GM12878 (cell line): ENCODE results near the gene RIPK4. TPM values are rescaled to one million over a fixed set of nuclear protein-coding genes. Genes with fewer than 3 reads are reported as not detected.

ENCODE experiments used
- ATAC-seq: fragments of 200-7000 bp; cut with Tn5 transposase; 3 replicates; pipeline ENCODE4 v1.9.1; 2020; ENCODE audit warnings: mild to moderate bottlenecking, moderate library complexity
- BruUV-seq: library from RNA; stranded (reverse); fragments of 400-500 nt; replicated peaks from 2 replicates; lab custom pipeline; 2021; lab: Mats Ljungman, UMichigan
- CTCF ChIA-PET: fragments of 300-600 bp; sonication (Branson Sonifier 250); formaldehyde crosslinking; extraction: SDS; loops from one replicate; lab custom pipeline; 2021; ENCODE audit warnings: inconsistent platforms; lab: Yijun Ruan, JAX
- POLR2A ChIA-PET: fragments of 350-600 bp; formaldehyde crosslinking; extraction: SDS; loops from one replicate; lab custom pipeline; 2021; ENCODE audit warnings: inconsistent platforms; lab: Charles Lee
- RAD21 ChIA-PET: fragments of 300-600 bp; sonication (Branson Sonifier 250); formaldehyde crosslinking; loops from one replicate; lab custom pipeline; 2023; ENCODE audit warnings: antibody characterized with exemption; ENCODE audit not compliant: unreplicated experiment; lab: Charles Lee
- SMC1A ChIA-PET: fragments of 300-600 bp; sonication (Branson Sonifier 250); formaldehyde crosslinking; loops from one replicate; lab custom pipeline; 2023; ENCODE audit not compliant: unreplicated experiment, uncharacterized antibody; lab: Charles Lee
- DNase-seq: peaks from one replicate; pipeline ENCODE4 v3.0.0-alpha.2; 2011; ENCODE audit warnings: low read depth, low spot score
- FAIRE-seq: peaks from 3 replicates; lab custom pipeline; 2011; peaks lifted over from hg19 to GRCh38; lab: Jason Lieb, UNC
- H2AFZ ChIP-seq: 2 replicates; pipeline ENCODE4 v1.6.0; 2011; ENCODE audit warnings: low read depth, low read length, control low read depth; ENCODE audit not compliant: control insufficient read depth
- H3K27ac ChIP-seq: 2 replicates; pipeline ENCODE4 v1.5.1; 2011; ENCODE audit warnings: control low read depth; ENCODE audit not compliant: control insufficient read depth, insufficient read depth
- H3K27me3 ChIP-seq, 2 experiments: replicated peaks in 1 of 2; 2 replicates each; pipeline versions ENCODE4 v1.6.0 to v1.6.1; 2011; ENCODE audit warnings: low read length in 1 of 2; ENCODE audit not compliant: control insufficient read depth in 2 of 2, insufficient read depth in 2 of 2
- H3K36me3 ChIP-seq, 2 experiments: 2 replicates each; pipeline ENCODE4 v1.5.1; 2011; ENCODE audit warnings: low read length in 1 of 2; ENCODE audit not compliant: control insufficient read depth in 2 of 2, insufficient read depth in 2 of 2
- H3K4me1 ChIP-seq: 2 replicates; pipeline ENCODE4 v1.6.1; 2011; ENCODE audit warnings: mild to moderate bottlenecking, low read length, moderate library complexity, mixed read lengths; ENCODE audit not compliant: control insufficient read depth, insufficient read depth
- H3K4me2 ChIP-seq: 2 replicates; pipeline ENCODE4 v1.6.0; 2011; ENCODE audit warnings: control low read depth; ENCODE audit not compliant: control insufficient read depth, insufficient read depth
- H3K4me3 ChIP-seq: fragments of 200-600 bp; sonication (generic); 2 replicates; pipeline ENCODE4 v1.5.1; 2016
- H3K79me2 ChIP-seq: 2 replicates; pipeline ENCODE4 v1.6.0; 2011; ENCODE audit warnings: low read length; ENCODE audit not compliant: control insufficient read depth, insufficient read depth
- H3K9ac ChIP-seq: 2 replicates; pipeline ENCODE4 v1.8.0; 2011; ENCODE audit warnings: low read length, control low read depth, mixed read lengths; ENCODE audit not compliant: control insufficient read depth, insufficient read depth
- H3K9me3 ChIP-seq: replicated peaks from 3 replicates; pipeline ENCODE4 v1.5.1; 2011; ENCODE audit warnings: mild to moderate bottlenecking, low read length; ENCODE audit not compliant: control insufficient read depth, insufficient read depth
- H4K20me1 ChIP-seq: 2 replicates; pipeline ENCODE4 v1.6.0; 2011; ENCODE audit not compliant: control insufficient read depth, insufficient read depth
- BMI1 ChIP-seq: fragments of 450-650 bp; IDR thresholded peaks from 2 replicates; pipeline ENCODE4 v1.6.1; 2016; ENCODE audit warnings: mild to moderate bottlenecking, moderate library complexity, borderline replicate concordance
- CBFB ChIP-seq: IDR thresholded peaks from 2 replicates; pipeline ENCODE4 v1.6.1; 2016; ENCODE audit warnings: antibody characterized with exemption, low read depth
- EED ChIP-seq: sonication (generic); IDR thresholded peaks from 2 replicates; pipeline ENCODE4 v1.6.1; 2016; ENCODE audit warnings: antibody characterized with exemption, low read depth
- HSF1 ChIP-seq: fragments of 150-350 bp; IDR thresholded peaks from 2 replicates; pipeline ENCODE4 v1.6.1; 2014; ENCODE audit warnings: mild to moderate bottlenecking, low read depth, low read length
- JUND ChIP-seq: IDR thresholded peaks from 2 replicates; pipeline ENCODE4 v1.6.1; 2012; ENCODE audit warnings: low read depth, mild to moderate bottlenecking, low read length, improper control_type of control experiment, moderate library complexity
- MTA2 ChIP-seq: fragments of 450-650 bp; IDR thresholded peaks from 2 replicates; pipeline ENCODE4 v1.6.1; 2016; ENCODE audit warnings: low read depth, mild to moderate bottlenecking, moderate library complexity
- PAX8 ChIP-seq: fragments of 450-650 bp; IDR thresholded peaks from 2 replicates; pipeline ENCODE4 v1.6.1; 2017; ENCODE audit warnings: mild to moderate bottlenecking, moderate library complexity
- PML ChIP-seq: IDR thresholded peaks from 2 replicates; pipeline ENCODE4 v1.6.1; 2012; ENCODE audit warnings: low read length, inconsistent platforms
- POU2F2 ChIP-seq: IDR thresholded peaks from 3 replicates; pipeline ENCODE4 v1.6.1; 2011; ENCODE audit warnings: low read depth, mild to moderate bottlenecking, low read length, borderline replicate concordance
- RELA ChIP-seq: fragments of 450-650 bp; IDR thresholded peaks from 2 replicates; pipeline ENCODE4 v1.8.0; 2014; ENCODE audit warnings: borderline replicate concordance; ENCODE audit not compliant: partially characterized antibody
- RFX5 ChIP-seq: IDR thresholded peaks from 2 replicates; pipeline ENCODE4 v1.6.1; 2011; ENCODE audit warnings: low read depth, low read length, improper control_type of control experiment
- SIN3A ChIP-seq: IDR thresholded peaks from 2 replicates; pipeline ENCODE4 v1.6.1; 2012; ENCODE audit warnings: low read depth, low read length, improper control_type of control experiment
- SUZ12 ChIP-seq: fragments of 200-600 bp; sonication (generic); IDR thresholded peaks from one replicate; pipeline ENCODE4 v1.6.1; 2018; ENCODE audit warnings: antibody characterized with exemption, mild to moderate bottlenecking; ENCODE audit not compliant: unreplicated experiment
- WGBS: methylation state at CpG from one replicate; pipeline ENCODE4 v1.1.6; 2016; ENCODE audit warnings: low lambda C conversion rate; ENCODE audit not compliant: insufficient replicate concordance, insufficient coverage; ENCODE audit errors: missing lambda C conversion rate; 5-methylcytosine and 5-hydroxymethylcytosine counted together
- in situ Hi-C: fragments of 300-500 bp; cut with MboI; formaldehyde crosslinking; loops from 9 replicates; pipeline ENCODE4 v1.14.3; 2018; ENCODE audit warnings: mixed read lengths
- intact Hi-C: fragments of 100-400 bp; cut with micrococcal nuclease; formaldehyde crosslinking; loops from one replicate; pipeline ENCODE4 v1.14.2; 2022; ENCODE audit not compliant: unreplicated experiment
- polyA plus RNA-seq, 11 experiments: library from polyadenylated mRNA; depleted of rRNA in 4 of 11; unstranded in 6 of 11; stranded (reverse) in 5 of 11; fragments of >200 nt; fragmentation: Nextera tagmentation in 4 of 11; fragmentation: Illumina TruSeq in 1 of 11; extraction: Ambion mirVana in 4 of 11; extraction: Trizol in 1 of 11; gene quantifications; 1 replicate in 1 of 11; 2 replicates in 10 of 11; pipeline versions ENCODE4 v1.2.1 to v1.2.3, GENCODE V29; 2011 to 2016; ENCODE audit warnings: inconsistent platforms in 2 of 11, missing spikeins in 2 of 11, low read depth in 1 of 11
- total RNA-seq, 4 experiments: library from RNA; depleted of rRNA in 3 of 4; stranded (reverse); fragments of >200 nt in 3 of 4; fragmentation: Illumina TruSeq in 1 of 4; extraction: Trizol in 1 of 4; gene quantifications; 2 replicates each; pipeline versions ENCODE4 v1.2.1 to v1.2.3, GENCODE V29; 2013 to 2021
- TF ChIP-seq, protein P1 (sequence below): IDR thresholded peaks from 2 replicates; pipeline ENCODE4 v1.6.1; 2011; ENCODE audit warnings: mild to moderate bottlenecking, low read depth, low read length, moderate library complexity; ENCODE audit not compliant: insufficient replicate concordance
- TF ChIP-seq, protein P2 (sequence below): fragments of 450-650 bp; IDR thresholded peaks from 2 replicates; pipeline ENCODE4 v1.6.1; 2017; ENCODE audit warnings: mild to moderate bottlenecking, moderate library complexity

Gene RIPK4
- total and polyA plus RNA-seq, 10 of the 15 experiments (the other 5 are each of a cell fraction or from before 2014, with no cell fraction given) = 0.05 TPM; not detected in 9

- intact Hi-C loops = no loop called here
- ChIA-PET RAD21 (no interaction called here), SMC1A (no interaction called here)
- H3K36me3 ChIP-seq = no peaks in the 10 kb centered on the region
- ATAC-seq (no peak), DNase-seq (no peak)
- H2AFZ ChIP-seq = no peak overlapping the region
- H3K9ac ChIP-seq = no peak overlapping the region
- WGBS = 4% methylated on average over 8 of the region's 8 CpGs
- no peaks in the 10 kb centered on the region; a peak in 2 of 4 replicates for H3K27me3 ChIP-seq
- no peak overlapping the region for H3K27ac ChIP-seq
- H3K4me1 ChIP-seq = no peaks in the 10 kb centered on the region
- no peak overlapping the region for H3K4me2 ChIP-seq
- H3K79me2 ChIP-seq = no peaks in the 10 kb centered on the region
- TF ChIP-seq JUND (no peak), POU2F2 (no peak), MTA2 (no peak), CBFB (no peak), PML (no peak), RELA (no peak), PAX8 (no peak), SIN3A (no peak), BMI1 (no peak), SUZ12 (no peak), EED (no peak), HSF1 (no peak), RFX5 (no peak)
- TF ChIP-seq, protein P1, sequence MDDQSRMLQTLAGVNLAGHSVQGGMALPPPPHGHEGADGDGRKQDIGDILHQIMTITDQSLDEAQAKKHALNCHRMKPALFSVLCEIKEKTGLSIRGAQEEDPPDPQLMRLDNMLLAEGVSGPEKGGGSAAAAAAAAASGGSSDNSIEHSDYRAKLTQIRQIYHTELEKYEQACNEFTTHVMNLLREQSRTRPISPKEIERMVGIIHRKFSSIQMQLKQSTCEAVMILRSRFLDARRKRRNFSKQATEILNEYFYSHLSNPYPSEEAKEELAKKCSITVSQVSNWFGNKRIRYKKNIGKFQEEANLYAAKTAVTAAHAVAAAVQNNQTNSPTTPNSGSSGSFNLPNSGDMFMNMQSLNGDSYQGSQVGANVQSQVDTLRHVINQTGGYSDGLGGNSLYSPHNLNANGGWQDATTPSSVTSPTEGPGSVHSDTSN = no peak
- TF ChIP-seq, protein P2, sequence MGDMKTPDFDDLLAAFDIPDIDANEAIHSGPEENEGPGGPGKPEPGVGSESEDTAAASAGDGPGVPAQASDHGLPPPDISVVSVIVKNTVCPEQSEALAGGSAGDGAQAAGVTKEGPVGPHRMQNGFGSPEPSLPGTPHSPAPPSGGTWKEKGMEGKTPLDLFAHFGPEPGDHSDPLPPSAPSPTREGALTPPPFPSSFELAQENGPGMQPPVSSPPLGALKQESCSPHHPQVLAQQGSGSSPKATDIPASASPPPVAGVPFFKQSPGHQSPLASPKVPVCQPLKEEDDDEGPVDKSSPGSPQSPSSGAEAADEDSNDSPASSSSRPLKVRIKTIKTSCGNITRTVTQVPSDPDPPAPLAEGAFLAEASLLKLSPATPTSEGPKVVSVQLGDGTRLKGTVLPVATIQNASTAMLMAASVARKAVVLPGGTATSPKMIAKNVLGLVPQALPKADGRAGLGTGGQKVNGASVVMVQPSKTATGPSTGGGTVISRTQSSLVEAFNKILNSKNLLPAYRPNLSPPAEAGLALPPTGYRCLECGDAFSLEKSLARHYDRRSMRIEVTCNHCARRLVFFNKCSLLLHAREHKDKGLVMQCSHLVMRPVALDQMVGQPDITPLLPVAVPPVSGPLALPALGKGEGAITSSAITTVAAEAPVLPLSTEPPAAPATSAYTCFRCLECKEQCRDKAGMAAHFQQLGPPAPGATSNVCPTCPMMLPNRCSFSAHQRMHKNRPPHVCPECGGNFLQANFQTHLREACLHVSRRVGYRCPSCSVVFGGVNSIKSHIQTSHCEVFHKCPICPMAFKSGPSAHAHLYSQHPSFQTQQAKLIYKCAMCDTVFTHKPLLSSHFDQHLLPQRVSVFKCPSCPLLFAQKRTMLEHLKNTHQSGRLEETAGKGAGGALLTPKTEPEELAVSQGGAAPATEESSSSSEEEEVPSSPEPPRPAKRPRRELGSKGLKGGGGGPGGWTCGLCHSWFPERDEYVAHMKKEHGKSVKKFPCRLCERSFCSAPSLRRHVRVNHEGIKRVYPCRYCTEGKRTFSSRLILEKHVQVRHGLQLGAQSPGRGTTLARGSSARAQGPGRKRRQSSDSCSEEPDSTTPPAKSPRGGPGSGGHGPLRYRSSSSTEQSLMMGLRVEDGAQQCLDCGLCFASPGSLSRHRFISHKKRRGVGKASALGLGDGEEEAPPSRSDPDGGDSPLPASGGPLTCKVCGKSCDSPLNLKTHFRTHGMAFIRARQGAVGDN = no peak
- TF ChIP-seq, all 136 proteins: peak for 0
- H3K4me3 ChIP-seq = no peak overlapping the region
- CTCF ChIA-PET = no interaction called here
- POLR2A ChIA-PET = no interaction called here
- in situ Hi-C loops = no loop called here
- BruUV-seq = no TSS peak
- H4K20me1 ChIP-seq = no peaks in the 10 kb centered on the region
- no peak for FAIRE-seq
- H3K9me3 ChIP-seq = no peaks in the 10 kb centered on the region; the same call in 2 of the 3 replicates
Measured at GRCh38 chr21:41710823-41711160, 56.1 kb downstream of the RIPK4 start.
